Myocyte (in vitro differentiated cells): ENCODE measurements around the gene ZNF653. TPM values are rescaled to one million over a fixed set of nuclear protein-coding genes. Genes with fewer than 3 reads are reported as not detected.
"Not testable (repeated sequence)": the region's sequence is repeated elsewhere in the genome, so short reads cannot be mapped to it uniquely, and the experiment has no call there.

Source experiments
- DNase-seq: peaks from one replicate; pipeline ENCODE4 v3.0.0-alpha.2; 2012; ENCODE audit warnings: low read depth
- total RNA-seq: library from RNA; depleted of rRNA; stranded (reverse); fragments of >200 nt; gene quantifications from 2 replicates; pipeline ENCODE4 v1.2.3, GENCODE V29; 2014

Gene ZNF653
- total RNA-seq, 1 donor from 2014 or later, result 5.9 TPM

- peak; percentile 16 for DNase-seq
These were observed 48.5 kb downstream of the ZNF653 start for GRCh38 chr19:11457115-11457514.

GRCh38 chr19:11456659-11457058 is 49.0 kb downstream of the ZNF653 start:
- no peak for DNase-seq

- not testable (repeated sequence) for DNase-seq
These were observed 50.4 kb downstream of the ZNF653 start for GRCh38 chr19:11455233-11455554.

- DNase-seq, result no peak
These were observed 51.9 kb downstream of the ZNF653 start for GRCh38 chr19:11453468-11454341.

GRCh38 chr19:11452620-11453310 is 52.9 kb downstream of the ZNF653 start:
- no peak for DNase-seq

GRCh38 chr19:11451871-11452619 is 53.6 kb downstream of the ZNF653 start:
- DNase-seq, result no peak

GRCh38 chr19:11451327-11451870 is 54.2 kb downstream of the ZNF653 start:
- DNase-seq, result no peak

GRCh38 chr19:11450570-11451326 is 54.9 kb downstream of the ZNF653 start:
- DNase-seq, result no peak

- no peak for DNase-seq
These were observed 56.6 kb downstream of the ZNF653 start for GRCh38 chr19:11448923-11449554.

- no peak for DNase-seq
These were observed 57.2 kb downstream of the ZNF653 start for GRCh38 chr19:11448410-11448809.

GRCh38 chr19:11447347-11448262 is 58.0 kb downstream of the ZNF653 start:
- no peak for DNase-seq

- DNase-seq, result peak; percentile 44
These were observed 58.9 kb downstream of the ZNF653 start for GRCh38 chr19:11446652-11447301.

- no peak for DNase-seq
These were observed 59.4 kb downstream of the ZNF653 start for GRCh38 chr19:11446271-11446651.

- DNase-seq, result no peak
These were observed 60.5 kb downstream of the ZNF653 start for GRCh38 chr19:11445141-11445540.

- no peak for DNase-seq
These were observed 61.6 kb downstream of the ZNF653 start for GRCh38 chr19:11444059-11444458.

- DNase-seq, result no peak
These were observed 67.7 kb downstream of the ZNF653 start for GRCh38 chr19:11437955-11438354.

- DNase-seq, result no peak
These were observed 69.8 kb downstream of the ZNF653 start for GRCh38 chr19:11435833-11436313.

GRCh38 chr19:11435057-11435832 is 70.4 kb downstream of the ZNF653 start, which contains the start of the genes ODAD3 and PRKCSH:
Gene ODAD3 (minus strand): TSS chr19:11435121. CDS start chr19:11435016, 105 bp downstream.
Gene PRKCSH (plus strand): TSS chr19:11435635. CDS start chr19:11436118, 483 bp downstream.
- peak; percentile 100 for DNase-seq
